HG02938 (cell line): ENCODE results near the gene SEL1L3.

ENCODE experiments used
- ATAC-seq: cut with Tn5 transposase; IDR thresholded peaks from one replicate; pipeline ENCODE4 v1.9.1; 2021; ENCODE audit warnings: mild to moderate bottlenecking, moderate library complexity; ENCODE audit not compliant: unreplicated experiment

The SEL1L3 gene

DNA sequence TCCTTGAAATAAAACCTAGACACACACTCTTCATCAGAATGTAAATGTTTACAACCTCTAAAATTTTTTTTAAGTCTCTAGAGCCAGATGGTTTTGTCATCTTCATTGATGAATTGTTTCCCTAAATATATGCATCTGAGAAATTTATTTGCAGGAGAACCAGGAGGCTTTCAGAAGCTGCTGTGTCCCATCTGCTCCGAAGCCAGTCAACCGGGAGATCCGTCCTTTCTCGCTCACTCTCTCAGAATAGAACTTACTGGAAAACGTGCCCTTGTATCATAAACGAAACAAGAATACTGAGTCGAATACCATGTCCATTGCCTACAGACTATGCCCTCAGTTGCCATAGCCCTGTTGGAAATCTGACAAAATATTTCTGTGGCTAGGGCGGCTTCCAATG is 103.7 kb downstream of the SEL1L3 start:
- no peak for ATAC-seq

DNA sequence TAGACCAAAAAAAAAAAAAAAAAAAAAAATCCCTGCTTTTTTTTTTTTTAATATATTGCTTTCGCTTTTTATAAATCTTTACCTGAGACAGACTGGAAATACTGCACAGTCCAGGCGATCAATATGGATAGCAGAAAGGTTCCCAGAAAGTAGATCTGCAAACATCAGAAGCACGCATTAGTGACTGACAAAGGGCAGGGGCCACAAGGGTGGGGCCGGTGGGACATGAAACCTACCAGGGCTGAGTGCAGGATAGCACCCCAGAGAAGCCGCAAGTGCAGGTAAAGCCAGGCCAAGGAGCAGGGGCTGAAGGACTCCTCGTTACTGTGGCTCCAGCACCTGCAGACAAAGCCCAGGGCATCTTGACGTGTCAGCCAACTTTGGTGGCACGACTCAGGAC is 105.3 kb downstream of the SEL1L3 start:
- ATAC-seq, result no peak

DNA sequence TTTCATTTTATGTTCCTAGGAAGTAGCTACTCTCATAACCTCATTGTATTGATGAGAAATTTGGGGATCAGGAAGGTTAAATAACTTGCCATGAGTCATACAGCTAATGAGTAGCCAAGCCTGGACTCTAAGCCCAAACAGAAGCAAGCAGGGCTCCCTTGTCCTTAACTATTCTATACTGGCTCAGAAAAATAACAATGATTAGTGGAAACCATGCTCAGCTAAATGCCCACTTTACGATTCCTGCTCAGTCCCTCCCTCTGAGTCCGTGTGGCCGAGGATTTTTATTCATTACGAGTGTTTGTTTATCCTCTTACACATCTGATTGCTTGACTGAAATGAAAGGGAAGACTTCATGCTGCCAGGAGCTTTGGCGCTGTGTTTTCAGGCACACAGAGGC is 106.3 kb downstream of the SEL1L3 start:
- no peak for ATAC-seq

DNA sequence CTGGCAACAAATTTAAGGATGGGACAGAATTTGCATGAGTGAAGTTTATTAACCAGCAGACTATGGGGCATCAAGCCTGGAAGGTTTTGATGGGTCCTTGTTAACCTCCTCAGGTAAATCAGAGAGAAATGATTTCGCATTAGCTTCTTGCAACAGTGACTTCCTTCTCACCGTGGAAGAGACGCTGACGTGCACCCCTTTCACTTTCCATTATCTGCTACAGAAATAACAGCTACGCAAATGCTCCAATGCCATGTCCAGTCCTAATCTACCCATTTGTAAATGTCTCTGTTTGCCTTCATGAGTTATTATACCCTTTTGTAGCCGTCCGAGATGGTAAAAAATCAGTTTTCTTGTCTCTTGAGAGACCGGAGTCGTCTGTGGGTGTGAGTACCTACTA is 106.9 kb downstream of the SEL1L3 start:
- ATAC-seq, result no peak

DNA sequence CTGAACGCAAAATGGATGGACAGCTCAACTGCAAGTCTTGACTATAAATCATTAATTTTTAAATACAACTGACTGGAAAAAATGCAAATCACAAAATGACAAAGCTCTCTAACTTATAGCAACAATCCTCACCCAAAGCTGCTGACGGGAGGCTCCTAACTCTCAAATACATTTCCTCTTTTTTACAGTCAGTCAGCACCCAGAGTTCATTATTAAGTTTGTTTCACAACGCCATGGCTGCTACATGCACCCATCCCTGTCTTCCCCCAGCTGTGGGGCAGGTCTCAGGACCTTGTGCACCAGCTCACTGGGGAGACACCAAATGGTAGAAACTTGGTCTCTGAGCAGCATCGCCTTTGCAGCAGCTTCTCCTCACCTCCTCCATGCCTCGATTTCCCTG is 109.5 kb downstream of the SEL1L3 start:
- ATAC-seq, result no peak

DNA sequence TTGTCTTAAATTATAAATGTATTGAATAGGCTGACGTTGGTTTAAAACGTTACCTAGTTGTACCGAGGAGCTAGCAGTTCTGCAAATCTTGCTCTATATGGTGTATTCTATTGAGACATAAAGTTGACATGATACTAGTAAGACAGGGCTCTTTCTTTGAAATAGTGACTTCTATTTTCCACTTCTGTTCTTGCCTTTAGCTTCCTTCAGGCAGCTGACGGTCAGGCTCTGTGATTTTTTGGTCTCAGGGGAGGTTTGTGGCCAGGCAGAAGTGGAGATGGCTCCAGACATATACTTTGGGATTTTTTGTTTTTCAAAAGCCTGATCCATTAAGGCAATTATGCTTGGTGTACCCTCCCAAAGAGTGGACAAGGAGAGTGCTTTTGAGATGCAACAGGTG is 111.9 kb downstream of the SEL1L3 start:
- no peak for ATAC-seq

DNA sequence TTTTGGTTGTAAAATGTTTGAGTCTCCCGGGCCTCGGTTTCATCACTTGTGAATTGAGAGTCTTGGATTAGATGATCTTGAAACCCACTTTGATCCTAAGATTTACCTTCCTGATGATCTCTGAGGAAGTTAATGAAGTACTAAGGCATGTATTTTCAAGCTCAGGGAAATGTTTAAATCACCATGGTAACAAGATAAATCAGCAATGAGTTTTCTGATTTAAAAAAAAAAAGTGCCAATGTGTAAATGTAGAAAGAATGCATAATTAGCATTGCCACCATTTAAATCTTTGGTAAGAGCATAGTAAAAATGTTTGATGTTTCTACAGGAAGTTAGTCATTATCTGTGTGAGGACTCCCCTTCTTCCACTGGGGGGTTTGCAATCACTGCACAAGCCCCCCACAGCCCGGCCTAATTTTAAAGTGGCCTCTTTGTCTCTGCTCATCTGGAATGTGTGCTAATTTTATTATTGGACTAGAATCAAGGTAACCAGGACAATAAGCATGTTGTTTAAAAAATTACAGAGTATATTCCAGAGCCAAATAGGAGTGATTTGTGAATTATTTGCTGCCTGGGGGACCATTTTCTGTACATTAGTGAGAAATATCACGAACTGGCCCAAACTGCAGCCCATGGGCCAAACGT is 113.5 kb downstream of the SEL1L3 start:
- ATAC-seq, result no peak

DNA sequence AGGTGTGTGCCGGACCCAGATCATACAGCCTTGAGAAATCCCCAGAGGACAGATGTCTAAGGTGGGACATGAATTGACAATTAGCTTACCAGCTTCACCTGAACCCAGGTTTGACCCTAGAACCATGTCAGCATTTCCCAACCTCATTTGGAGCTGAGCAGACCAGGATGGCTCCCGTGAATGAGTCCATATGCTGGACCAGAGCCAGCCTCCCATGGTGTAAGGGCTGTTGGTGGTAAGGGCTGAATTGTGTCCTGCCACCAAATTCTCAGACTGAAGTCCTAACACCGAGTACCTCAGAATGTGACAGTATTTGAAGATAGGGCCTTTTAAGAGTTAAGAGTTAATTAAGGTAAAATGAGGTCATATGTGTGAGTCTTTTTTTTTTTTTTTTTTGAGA is 118.8 kb downstream of the SEL1L3 start:
- no peak for ATAC-seq

DNA sequence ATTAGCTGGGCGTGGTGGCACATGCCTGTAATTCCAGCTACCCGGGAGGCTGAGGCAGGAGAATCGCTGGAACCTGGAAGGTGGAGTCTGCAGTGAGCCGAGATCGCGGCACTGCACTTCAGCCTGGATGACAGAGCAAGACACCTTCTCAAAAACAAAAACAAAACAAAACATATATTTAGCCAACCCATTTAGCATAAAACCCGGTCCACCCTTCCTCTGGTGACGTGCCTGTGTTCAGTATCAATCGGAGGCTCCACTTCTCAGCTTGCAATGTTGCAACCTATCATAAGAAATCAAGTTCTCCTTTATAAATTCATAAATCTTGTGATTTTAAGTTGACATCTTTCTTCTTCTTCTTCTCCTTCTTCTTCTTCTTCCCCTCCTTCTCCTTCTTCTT is 133.2 kb downstream of the SEL1L3 start:
- ATAC-seq, result no peak

DNA sequence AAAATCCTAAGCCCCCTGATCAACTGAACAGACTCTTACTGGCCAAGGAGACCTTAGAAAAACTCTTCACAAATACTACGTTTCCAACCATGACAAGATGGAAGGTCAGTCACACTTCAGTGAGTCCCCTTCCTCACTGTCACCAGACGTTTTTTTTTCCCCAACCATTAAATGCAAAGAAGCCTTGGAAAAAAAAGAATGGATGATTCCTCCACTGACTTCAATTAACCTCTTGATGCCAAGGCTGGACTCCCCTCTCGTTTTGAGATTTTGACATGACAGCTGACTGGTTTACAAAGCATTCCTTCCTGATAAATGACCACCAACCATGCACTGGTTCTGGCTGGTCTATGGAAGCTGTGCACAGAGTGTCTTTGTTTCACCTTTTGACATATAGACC is 133.9 kb downstream of the SEL1L3 start:
- ATAC-seq, result no peak

DNA sequence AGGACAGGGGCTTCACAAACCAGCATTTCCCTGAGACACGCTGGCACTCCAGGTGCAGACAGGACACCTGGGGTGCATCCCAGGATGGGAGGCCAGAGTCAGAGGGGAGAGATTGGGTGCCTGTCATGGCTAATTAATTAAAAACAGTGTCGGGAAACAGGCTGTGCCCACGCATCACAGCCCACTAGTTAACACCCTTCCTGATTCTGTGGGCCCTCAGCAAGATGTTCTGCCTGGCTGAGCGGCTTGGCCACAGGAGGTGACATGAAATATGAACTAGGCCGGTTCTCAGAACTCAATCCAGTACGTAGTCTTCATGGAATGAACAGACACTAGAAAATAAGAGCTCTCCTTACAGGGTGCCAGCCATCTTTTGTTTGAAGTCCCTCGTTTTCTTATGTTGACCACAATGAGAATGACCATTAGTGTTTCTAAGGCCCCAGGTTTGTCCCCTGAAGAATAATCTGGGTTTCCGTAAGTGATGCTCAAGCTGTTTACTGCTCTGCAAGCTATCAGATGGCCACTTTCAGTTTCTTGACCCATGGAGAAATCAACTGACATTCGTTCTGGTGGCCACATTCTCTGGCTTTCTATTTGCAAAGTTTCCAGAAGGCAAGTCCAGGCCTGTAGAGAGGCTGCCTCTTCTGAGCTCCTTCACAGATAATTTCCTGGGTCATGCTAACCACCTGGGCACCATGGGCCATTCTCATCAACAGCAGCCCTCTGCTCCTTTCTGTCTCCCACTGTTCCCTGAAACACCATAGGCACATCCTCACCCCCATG is 134.9 kb downstream of the SEL1L3 start:
- no peak for ATAC-seq

DNA sequence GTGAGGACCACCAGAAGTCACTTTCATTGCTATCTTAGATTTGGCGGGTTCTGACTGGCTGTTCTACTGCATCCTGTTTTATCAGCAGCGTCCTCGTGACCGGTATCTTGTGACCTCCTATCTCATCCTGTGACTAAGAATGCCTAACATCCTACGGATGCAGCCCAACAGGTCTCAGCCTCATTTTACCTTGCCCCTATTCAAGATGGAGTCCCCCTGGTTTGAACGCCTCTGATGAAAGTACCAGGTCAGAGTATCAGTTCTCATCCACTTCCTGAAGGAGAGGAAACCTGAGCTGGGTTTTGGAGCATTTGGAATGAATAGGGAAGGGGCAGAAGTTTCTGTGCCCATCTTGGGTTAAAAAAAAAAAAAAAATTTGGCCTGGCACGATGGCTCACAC is 136.9 kb downstream of the SEL1L3 start:
- ATAC-seq, result no peak

DNA sequence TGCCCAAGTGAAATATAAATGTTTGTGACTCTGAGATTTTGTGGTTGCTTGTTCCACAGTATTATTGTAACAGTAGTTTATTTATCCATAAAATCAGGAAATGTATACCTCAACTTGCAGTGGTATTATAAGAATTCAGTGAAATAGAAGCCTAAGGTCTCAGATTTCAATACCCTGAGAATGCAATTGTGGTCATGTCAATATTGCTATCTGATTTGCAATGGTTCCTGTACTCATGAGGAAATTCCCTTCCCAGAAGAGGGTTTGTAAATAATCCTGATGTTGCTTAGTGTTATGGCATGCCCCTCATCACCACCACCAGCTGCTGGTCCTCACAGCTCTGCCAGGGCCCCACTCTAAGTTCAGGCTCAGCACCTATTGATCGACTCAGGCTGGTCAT is 139.4 kb downstream of the SEL1L3 start:
- no peak for ATAC-seq

DNA sequence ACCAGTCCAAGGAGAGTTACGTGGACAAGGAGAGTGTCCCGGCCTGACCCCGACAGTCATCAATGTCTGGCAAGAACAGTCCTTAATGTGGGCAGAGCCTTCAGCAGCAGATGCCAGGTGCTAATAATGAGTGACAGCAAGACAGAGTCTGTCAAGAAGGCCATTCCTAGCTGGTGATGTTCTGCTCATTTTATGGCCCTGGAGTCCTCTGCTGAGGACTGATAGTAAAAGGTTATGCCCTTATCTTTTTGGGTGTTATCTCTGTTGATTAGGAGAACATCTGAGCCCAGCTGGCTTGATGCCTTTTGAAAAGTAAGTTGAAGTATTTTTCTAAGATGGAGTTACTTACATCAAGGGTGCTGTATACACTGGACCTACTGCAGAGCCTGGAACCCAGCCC is 139.8 kb downstream of the SEL1L3 start:
- ATAC-seq, result no peak

DNA sequence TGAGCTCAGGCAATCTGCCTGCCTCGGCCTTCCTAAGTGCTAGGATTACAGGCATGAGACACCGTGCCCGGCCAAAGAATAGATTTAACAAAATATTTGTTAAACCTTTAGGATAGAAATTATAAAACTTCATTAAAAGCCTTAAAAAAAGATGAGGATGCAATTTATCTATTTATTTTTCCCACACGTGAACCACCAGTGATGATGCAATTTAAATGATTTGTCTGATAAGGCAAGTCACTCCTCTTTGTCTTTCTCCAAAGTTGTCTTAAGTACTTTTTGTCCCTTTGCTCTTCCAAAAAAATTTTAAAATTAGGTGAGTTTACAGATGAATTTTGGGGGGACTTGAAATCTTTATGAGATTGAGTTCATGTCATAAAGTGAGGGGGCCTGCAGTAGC is 149.0 kb downstream of the SEL1L3 start:
- ATAC-seq, result no peak

DNA sequence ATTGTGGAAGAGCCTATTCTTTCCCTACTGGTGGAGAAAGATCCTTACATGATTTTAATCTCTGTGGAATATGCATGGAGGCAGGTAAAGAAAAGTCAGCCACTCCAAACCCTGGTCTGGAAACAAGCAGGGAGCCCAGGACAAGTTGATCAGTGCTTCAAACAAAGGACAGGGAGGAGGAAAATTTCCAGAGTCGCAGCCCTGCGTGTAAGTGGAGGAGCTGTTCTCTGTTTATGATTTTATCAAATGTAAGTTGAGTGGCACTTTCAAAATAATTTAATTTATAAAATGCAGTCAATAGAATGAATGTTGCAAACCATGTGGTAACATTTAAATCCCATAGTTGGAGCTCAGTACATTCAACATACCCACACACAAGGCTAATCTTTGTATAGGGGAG is 150.2 kb downstream of the SEL1L3 start:
- no peak for ATAC-seq

DNA sequence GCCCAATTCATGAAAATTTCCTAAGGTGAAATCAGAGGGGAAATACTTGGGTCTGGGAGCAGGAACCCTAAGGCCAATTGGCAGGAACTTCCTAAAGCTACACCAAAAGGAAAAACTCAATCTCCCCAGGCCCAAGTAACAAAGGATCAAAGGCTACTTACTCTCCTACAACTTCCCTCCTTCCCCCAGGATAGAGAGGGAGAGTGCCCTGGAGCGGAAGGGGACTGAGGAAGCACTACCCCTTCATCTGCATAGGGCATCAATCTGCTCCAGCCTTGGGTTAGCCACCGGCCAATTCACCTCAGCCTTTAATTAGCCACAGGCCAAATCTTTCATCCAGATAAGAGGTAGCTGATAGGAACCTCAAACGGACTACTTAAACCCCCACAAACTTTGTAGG is 152.2 kb downstream of the SEL1L3 start:
- no peak for ATAC-seq

DNA sequence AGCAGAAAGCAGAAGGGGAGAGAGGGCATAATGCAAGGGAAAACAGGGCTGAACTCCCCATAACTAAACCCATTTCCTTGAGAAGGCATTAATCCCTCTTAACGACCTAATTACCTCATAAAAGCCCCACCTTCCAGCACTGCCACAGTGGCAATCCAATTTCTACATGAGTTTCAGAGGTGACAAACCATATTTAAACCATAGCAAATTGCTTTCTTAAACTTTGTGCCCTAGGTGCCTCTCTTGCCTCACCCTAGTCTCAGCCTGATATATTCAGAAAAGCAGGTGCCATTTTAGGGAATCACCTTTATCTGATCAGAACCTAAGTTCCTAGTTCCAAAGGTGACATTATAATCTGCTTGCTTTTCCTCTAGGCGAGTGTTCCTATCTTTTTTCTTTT is 158.3 kb downstream of the SEL1L3 start:
- no peak for ATAC-seq

DNA sequence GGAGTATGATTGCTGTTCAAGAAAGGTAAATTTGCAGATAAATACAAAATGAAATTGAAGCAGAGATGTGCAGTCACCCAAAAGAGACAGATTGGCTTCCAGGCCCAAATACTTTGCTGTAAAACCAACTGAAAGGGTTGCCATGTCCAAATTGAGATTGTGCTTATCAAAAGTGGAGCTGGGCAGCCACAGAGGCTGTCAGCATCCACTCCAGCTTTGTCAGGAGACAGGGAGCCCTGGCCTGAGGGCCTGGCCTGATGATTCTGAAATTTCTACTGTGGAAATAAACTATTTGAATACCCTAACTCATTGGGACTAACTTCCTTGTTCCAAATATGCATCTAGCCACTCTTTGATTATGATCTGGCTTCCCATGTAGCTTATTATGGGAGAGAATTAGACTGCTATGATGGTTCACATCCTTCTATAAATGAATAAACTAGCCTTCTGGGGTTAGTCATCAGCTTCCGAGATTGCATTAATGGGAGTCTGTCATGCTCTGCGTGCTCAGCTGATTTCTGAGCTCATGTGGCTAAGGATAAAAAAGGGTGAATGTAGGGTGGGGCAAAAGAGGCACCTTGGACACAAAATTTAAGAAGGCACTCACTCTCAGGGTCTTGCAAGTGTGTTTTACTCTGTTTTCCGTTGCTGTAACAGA is 158.9 kb downstream of the SEL1L3 start:
- ATAC-seq, result no peak

DNA sequence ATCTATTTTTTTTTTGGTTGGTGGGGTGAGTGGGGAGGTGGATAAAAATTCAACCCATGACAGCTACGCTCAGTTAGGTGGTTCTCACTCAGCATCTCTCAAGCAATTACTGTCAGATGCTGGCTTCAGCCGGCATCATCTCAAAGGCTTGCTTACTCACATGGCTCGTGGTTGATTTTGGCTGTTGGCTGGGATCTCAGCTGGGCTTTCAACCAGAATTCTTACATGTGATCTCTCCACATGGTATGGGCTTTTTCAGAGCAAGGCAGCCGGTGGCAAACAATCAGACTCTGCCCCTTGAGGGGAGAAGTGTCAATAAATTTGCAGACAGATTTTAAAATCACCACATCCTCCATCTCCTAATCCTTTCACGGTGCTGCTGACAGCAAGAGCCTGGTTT is 159.9 kb downstream of the SEL1L3 start:
- no peak for ATAC-seq

DNA sequence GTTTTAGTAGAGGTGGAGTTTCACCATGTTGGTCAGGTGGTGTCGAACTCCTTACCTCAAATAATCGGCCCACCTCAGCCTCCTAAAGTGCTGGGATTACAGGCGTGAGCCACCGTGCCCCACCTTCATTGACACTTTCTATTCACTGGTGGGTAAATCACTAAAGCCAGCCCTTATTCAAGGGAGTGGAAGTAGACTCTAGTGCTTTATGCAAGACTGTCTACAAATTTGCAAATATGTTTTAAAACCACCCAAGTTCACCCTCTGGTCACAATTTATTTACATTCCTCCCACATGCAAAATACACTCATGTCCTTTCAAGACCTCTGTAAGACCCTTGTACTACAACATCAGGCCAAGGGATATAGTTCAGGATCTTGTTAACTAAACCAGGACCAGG is 162.1 kb downstream of the SEL1L3 start:
- no peak for ATAC-seq

DNA sequence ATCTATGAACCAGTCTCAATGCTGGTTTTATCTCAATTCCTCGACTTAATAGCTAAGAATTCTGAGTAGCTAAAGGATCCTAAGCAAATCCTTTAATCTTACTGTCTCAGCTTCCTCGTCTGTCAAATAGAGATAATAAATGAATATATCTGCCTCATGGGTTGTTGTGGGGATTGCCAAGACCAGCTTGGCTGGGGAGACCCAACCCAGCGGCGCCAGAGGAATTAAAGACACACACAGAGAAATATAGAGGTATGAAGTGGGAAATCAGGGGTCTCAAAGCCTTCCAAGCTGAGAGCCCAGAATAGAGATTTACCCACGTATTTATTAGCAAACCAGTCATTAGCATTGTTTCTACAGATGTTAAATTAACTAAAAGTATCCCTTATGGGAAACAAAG is 165.3 kb downstream of the SEL1L3 start:
- no peak for ATAC-seq
